HG02623 (cell line): ENCODE data around the gene ACER3.

Source experiments
- ATAC-seq: cut with Tn5 transposase; IDR thresholded peaks from one replicate; pipeline ENCODE4 v1.9.1; 2021; ENCODE audit warnings: moderate library complexity; ENCODE audit not compliant: unreplicated experiment

ACER3 gene

DNA sequence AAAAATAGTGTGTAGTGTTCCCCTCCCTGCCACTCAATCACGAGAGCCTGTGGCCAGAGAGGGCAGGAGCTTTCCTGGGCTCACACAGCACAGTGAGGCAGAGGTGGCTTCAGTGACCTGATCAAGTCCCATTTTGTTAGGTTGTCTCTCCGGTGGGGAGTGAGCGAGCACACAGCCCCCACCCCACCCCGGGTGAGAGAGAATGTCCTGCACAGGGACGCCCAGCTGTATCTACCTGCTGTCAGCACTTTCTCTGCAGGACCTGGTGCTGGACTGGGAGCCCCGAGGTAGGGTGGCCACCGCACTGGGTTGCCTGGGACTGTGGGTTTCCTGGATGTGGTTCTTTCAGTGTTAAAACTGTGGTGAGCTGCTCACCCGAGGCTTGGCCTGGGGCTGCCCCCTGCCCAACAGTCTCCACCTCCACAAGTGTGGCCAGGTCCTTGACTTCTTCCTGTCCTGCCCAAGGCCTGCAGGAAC lies 212.2 kb downstream of the ACER3 start:
- ATAC-seq, result no peak

- ATAC-seq, result no peak
Measured at GRCh38 chr11:77073328-77074001, 212.7 kb downstream of the ACER3 start.

- ATAC-seq, result no peak
Measured at GRCh38 chr11:77074205-77074604, 213.5 kb downstream of the ACER3 start.

DNA sequence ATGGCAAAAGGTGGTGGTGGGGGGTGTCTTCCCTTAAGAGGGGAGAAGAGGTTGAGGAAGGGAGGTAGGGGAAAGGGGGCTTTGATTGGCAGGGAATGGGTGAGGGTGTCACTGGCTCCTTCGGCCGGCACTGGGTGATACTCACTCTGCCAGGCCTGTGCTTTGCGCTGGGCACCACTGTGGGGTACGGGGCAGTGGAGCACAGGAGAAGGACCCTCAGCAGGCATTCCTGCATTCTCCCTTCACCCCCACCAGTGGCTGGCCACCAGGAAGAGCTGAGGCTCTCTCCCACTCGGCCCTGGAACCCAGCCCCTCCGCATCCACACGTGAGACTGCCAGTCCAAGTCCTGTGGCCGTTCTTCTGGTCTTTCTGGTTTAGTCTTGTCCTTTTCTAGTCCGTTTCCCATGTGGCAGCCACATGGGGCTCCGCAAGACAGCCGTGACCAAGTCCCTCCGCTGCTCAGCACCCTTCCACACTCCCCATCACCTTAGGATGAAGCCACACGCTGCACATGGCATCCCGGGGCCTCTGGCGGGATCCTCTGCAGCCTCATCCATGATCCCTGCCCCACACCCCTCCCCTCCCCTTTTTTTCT lies 214.0 kb downstream of the ACER3 start:
- no peak for ATAC-seq

- ATAC-seq, result no peak
Measured at GRCh38 chr11:77075425-77075905, 214.7 kb downstream of the ACER3 start.
